K562 (cell line): ENCODE results near the gene KCNH2. TPM values are rescaled to one million over a fixed set of nuclear protein-coding genes. Genes with fewer than 3 reads are reported as not detected.

ENCODE experiments used
- ARHGAP35 ChIP-seq: fragments of 450-650 bp; IDR thresholded peaks from 2 replicates; pipeline ENCODE4 v1.6.1; 2018; ENCODE audit not compliant: partially characterized antibody
- CBFA2T3 ChIP-seq: fragments of 450-650 bp; IDR thresholded peaks from 2 replicates; pipeline ENCODE4 v1.6.1; 2017
- CHCHD3 ChIP-seq: fragments of 250-450 bp; sonication (Bioruptor Pico); IDR thresholded peaks from 2 replicates; pipeline ENCODE4 v2.1.2; 2022; ENCODE audit warnings: mild to moderate bottlenecking
- CREB1 ChIP-seq, 2 experiments: sonication (generic) in 1 of 2; formaldehyde crosslinking in 1 of 2; IDR thresholded peaks; 2 replicates each; pipeline versions ENCODE4 v1.6.1 to v1.8.0; 2012 to 2022; ENCODE audit warnings: inconsistent platforms in 1 of 2, mild to moderate bottlenecking in 1 of 2, missing genetic modification reagents in 1 of 2, moderate library complexity in 1 of 2
- DNMT1 ChIP-seq: fragments of 450-650 bp; IDR thresholded peaks from 2 replicates; pipeline ENCODE4 v1.6.1; 2016; ENCODE audit warnings: antibody characterized with exemption, mild to moderate bottlenecking
- DPF2 ChIP-seq: fragments of 450-650 bp; IDR thresholded peaks from 2 replicates; pipeline ENCODE4 v1.6.1; 2016
- E2F6 ChIP-seq, 2 experiments: IDR thresholded peaks; 2 replicates each; pipeline ENCODE4 v1.6.1; 2011; ENCODE audit warnings: borderline replicate concordance in 1 of 2, control low read depth in 1 of 2, low read depth in 1 of 2, low read length in 1 of 2, mild to moderate bottlenecking in 1 of 2, mixed read lengths in 1 of 2, moderate library complexity in 1 of 2; ENCODE audit not compliant: insufficient read depth in 1 of 2, insufficient read length in 1 of 2, poor library complexity in 1 of 2, severe bottlenecking in 1 of 2; ENCODE audit errors: extremely low read depth in 1 of 2
- EP400 ChIP-seq: fragments of 450-650 bp; IDR thresholded peaks from 2 replicates; pipeline ENCODE4 v1.6.1; 2017; ENCODE audit warnings: antibody characterized with exemption, mild to moderate bottlenecking, moderate library complexity
- FOXP1 ChIP-seq: sonication (generic); formaldehyde crosslinking; IDR thresholded peaks from 2 replicates; pipeline ENCODE4 v1.8.0; 2022; ENCODE audit warnings: mild to moderate bottlenecking, missing genetic modification reagents
- HDAC1 ChIP-seq, 2 experiments: fragments of 450-650 bp; IDR thresholded peaks; 2 replicates each; pipeline ENCODE4 v1.6.1; 2016 to 2017; ENCODE audit warnings: inconsistent platforms in 1 of 2, mild to moderate bottlenecking in 1 of 2, moderate library complexity in 1 of 2
- KAT7 ChIP-seq: sonication (generic); formaldehyde crosslinking; IDR thresholded peaks from 2 replicates; pipeline ENCODE4 v1.8.0; 2022; ENCODE audit warnings: missing genetic modification reagents, mild to moderate bottlenecking, borderline replicate concordance
- L3MBTL2 ChIP-seq: fragments of 450-650 bp; IDR thresholded peaks from 2 replicates; pipeline ENCODE4 v1.6.1; 2016; ENCODE audit warnings: mild to moderate bottlenecking, moderate library complexity
- MBD2 ChIP-seq: sonication (generic); IDR thresholded peaks from 2 replicates; pipeline ENCODE4 v1.6.1; 2016; ENCODE audit warnings: low read depth, borderline replicate concordance
- NCOA6 ChIP-seq: fragments of 450-650 bp; IDR thresholded peaks from 2 replicates; pipeline ENCODE4 v1.6.1; 2017; ENCODE audit warnings: mild to moderate bottlenecking
- PML ChIP-seq: IDR thresholded peaks from 2 replicates; pipeline ENCODE4 v1.6.1; 2012; ENCODE audit warnings: low read length, inconsistent platforms
- POLR2H ChIP-seq: IDR thresholded peaks from 2 replicates; pipeline ENCODE4 v1.6.1; 2016; ENCODE audit warnings: missing genetic modification characterization, low read depth, mild to moderate bottlenecking, control low read depth, missing compliant biosample characterization, moderate library complexity
- RBM17 ChIP-seq: fragments of 200-400 bp; formaldehyde crosslinking; IDR thresholded peaks from 2 replicates; pipeline ENCODE4 v1.6.1; 2017; ENCODE audit warnings: low read depth, mild to moderate bottlenecking, low read length, borderline replicate concordance
- SMAD4 ChIP-seq: fragments of 250-450 bp; sonication (Bioruptor Pico); conservative IDR thresholded peaks from 2 replicates; pipeline ENCODE4 v1.8.0; 2021; ENCODE audit warnings: inconsistent platforms, mild to moderate bottlenecking, moderate library complexity
- TRIM24 ChIP-seq, 2 experiments: fragments of 450-650 bp; IDR thresholded peaks; 2 replicates each; pipeline ENCODE4 v1.6.1; 2016
- XRCC5 ChIP-seq: fragments of 200-400 bp; formaldehyde crosslinking; IDR thresholded peaks from 2 replicates; pipeline ENCODE4 v1.6.1; 2017; ENCODE audit warnings: low read depth, mild to moderate bottlenecking, low read length
- ZBTB2 ChIP-seq: fragments of 450-650 bp; IDR thresholded peaks from 2 replicates; pipeline ENCODE4 v1.6.1; 2016; ENCODE audit warnings: antibody characterized with exemption
- ZKSCAN1 ChIP-seq: fragments of 150-350 bp; IDR thresholded peaks from 2 replicates; pipeline ENCODE4 v1.6.1; 2016; ENCODE audit warnings: low read depth, low read length
- ZNF785 ChIP-seq: fragments of 250-450 bp; sonication (Bioruptor Pico); IDR thresholded peaks from 2 replicates; pipeline ENCODE4 v1.4.0; 2020; ENCODE audit warnings: mild to moderate bottlenecking
- polyA plus RNA-seq, 8 experiments: library from polyadenylated mRNA; depleted of rRNA in 4 of 8; stranded (reverse) in 5 of 8; unstranded in 3 of 8; fragments of >200 nt; fragmentation: Nextera tagmentation in 2 of 8; fragmentation: Illumina TruSeq in 1 of 8; extraction: Ambion mirVana in 2 of 8; extraction: Trizol in 1 of 8; gene quantifications; 2 replicates each; pipeline versions ENCODE4 v1.2.1 to v1.2.3, GENCODE V29; 2011 to 2014; ENCODE audit warnings: inconsistent platforms in 1 of 8, missing spikeins in 1 of 8
- total RNA-seq, 7 experiments: library from RNA; depleted of rRNA in 6 of 7; stranded (reverse); fragments of >200 nt in 6 of 7; fragmentation: Illumina TruSeq in 2 of 7; extraction: Trizol in 2 of 7; gene quantifications; 2 replicates each; pipeline versions ENCODE4 v1.2.1 to v1.2.3, GENCODE V29; 2011 to 2021; ENCODE audit warnings: low replicate concordance in 1 of 7
- TF ChIP-seq, protein P1 (sequence below): fragments of 450-650 bp; IDR thresholded peaks from 2 replicates; pipeline ENCODE4 v1.6.1; 2016; ENCODE audit warnings: borderline replicate concordance
- TF ChIP-seq, protein P2 (sequence below), 2 experiments: fragments of 450-650 bp; conservative IDR thresholded peaks; 2 replicates each; pipeline ENCODE4 v1.6.1; 2017; ENCODE audit warnings: mild to moderate bottlenecking in 2 of 2, moderate library complexity in 2 of 2

Gene KCNH2
- total and polyA plus RNA-seq, 9 of the 15 experiments (the other 6 are each of a cell fraction or from before 2014, with no cell fraction given): 18.1 to 368 (median 218) TPM

DNA sequence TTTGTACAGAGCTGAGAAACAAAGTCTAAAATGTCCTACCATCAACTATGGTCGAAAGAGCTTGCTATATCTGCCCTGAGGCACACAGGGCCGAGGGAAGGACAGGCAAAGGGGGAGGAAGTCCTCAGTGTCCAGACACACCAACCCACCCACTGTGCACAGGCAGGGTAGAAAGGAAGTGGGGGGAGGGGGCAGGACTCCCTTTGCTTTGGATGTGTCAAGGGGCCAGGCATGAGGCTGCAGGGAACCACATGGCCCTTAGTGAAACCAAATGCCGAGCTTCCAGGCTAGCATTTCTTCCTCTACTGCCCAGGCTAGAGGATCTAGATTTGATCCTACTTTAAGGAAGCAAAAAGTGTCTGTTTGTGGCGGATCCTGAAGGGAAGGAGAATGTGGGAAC, 28.6 kb downstream of the KCNH2 start (continued):
- TF ChIP-seq FOXP1 (CRISPR knock-in tag) (no peak), CHCHD3 (CRISPR knock-in tag) (no peak), E2F6 (IDR thresholded peaks at IDR 0.05; ENCODE audit: borderline replicate concordance in 1 of 2, extremely low read depth in 1 of 2, insufficient read depth in 1 of 2, insufficient read length in 1 of 2, low read depth in 1 of 2, low read length in 1 of 2, poor library complexity in 1 of 2, severe bottlenecking in 1 of 2) (peak in 1 of 2 experiments; percentile 59), CBFA2T3 (0 out of 2 replicates have a peak, but pooled peaks have one; percentile 23), HDAC1 (IDR thresholded peaks at IDR 0.05) (peak in 1 of 2 experiments; percentile 47; a peak in 2 of 4 replicates), PML (no peak), ZNF785 (CRISPR knock-in tag) (no peak), L3MBTL2 (peak; percentile 44), DNMT1 (no peak), POLR2H (no peak), RBM17 (no peak), MBD2 (no peak), ZBTB2 (0 out of 2 replicates have a peak, but pooled peaks have one; percentile 23), EP400 (peak; percentile 34; the same call in 1 of the 2 replicates), NCOA6 (no peak), XRCC5 (no peak), CREB1 (IDR thresholded peaks at IDR 0.05) (no peak), CREB1 (CRISPR knock-in tag; IDR thresholded peaks at IDR 0.05) (no peak), KAT7 (CRISPR knock-in tag) (no peak), SMAD4 (CRISPR knock-in tag) (0 out of 2 replicates have a peak, but pooled peaks have one; percentile 41), ARHGAP35 (no peak), TRIM24 (IDR thresholded peaks at IDR 0.05) (0 out of 4 replicates have a peak, but pooled peaks of 1 of the 2 experiments have one; percentile 17), DPF2 (peak; percentile 28; the same call in 1 of the 2 replicates), ZKSCAN1 (peak; percentile 72; the same call in 1 of the 2 replicates)
- TF ChIP-seq, protein P1, sequence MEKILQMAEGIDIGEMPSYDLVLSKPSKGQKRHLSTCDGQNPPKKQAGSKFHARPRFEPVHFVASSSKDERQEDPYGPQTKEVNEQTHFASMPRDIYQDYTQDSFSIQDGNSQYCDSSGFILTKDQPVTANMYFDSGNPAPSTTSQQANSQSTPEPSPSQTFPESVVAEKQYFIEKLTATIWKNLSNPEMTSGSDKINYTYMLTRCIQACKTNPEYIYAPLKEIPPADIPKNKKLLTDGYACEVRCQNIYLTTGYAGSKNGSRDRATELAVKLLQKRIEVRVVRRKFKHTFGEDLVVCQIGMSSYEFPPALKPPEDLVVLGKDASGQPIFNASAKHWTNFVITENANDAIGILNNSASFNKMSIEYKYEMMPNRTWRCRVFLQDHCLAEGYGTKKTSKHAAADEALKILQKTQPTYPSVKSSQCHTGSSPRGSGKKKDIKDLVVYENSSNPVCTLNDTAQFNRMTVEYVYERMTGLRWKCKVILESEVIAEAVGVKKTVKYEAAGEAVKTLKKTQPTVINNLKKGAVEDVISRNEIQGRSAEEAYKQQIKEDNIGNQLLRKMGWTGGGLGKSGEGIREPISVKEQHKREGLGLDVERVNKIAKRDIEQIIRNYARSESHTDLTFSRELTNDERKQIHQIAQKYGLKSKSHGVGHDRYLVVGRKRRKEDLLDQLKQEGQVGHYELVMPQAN: 0 out of 2 replicates have a peak, but pooled peaks have one; percentile 36
- TF ChIP-seq, protein P2, sequence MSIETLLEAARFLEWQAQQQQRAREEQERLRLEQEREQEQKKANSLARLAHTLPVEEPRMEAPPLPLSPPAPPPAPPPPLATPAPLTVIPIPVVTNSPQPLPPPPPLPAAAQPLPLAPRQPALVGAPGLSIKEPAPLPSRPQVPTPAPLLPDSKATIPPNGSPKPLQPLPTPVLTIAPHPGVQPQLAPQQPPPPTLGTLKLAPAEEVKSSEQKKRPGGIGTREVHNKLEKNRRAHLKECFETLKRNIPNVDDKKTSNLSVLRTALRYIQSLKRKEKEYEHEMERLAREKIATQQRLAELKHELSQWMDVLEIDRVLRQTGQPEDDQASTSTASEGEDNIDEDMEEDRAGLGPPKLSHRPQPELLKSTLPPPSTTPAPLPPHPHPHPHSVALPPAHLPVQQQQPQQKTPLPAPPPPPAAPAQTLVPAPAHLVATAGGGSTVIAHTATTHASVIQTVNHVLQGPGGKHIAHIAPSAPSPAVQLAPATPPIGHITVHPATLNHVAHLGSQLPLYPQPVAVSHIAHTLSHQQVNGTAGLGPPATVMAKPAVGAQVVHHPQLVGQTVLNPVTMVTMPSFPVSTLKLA (conservative IDR thresholded peaks at IDR 0.05): peak; percentile 28 to 44; a peak in 1 of 4 replicates
